ENCODE data around the gene SMU1. TPM values are rescaled to one million over a fixed set of nuclear protein-coding genes. Genes with fewer than 3 reads are reported as not detected.

The SMU1 gene
- total RNA-seq, 4 donors from 2014 or later, result 9.3 to 17.3 (median 10.9) TPM

DNA sequence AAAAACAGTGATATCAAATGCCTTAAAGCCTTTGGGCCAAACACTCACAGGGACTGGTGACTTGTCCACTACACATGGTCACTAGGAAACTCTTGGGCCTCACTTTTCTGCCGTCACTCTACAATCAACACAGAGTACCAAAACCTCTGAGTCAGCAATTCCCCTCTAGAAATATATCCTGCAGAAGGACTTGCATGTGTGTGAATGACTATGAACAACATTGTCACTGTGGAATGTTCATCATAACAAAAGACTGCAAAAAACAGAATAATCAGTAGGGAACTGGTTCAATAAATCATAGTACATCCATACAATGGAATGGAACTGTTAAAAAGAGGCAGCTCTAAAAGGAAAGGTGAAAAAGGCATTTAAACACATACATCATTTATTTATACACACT, 44.1 kb upstream of the SMU1 start:
- TF ChIP-seq POLR2A (IDR thresholded peaks at IDR 0.05) (no peak), CTCF (IDR thresholded peaks at IDR 0.05) (no peak)
- H3K27ac ChIP-seq, result no peak overlapping the region
- peaks cover 0 to 43% (median 0%) of the 10 kb centered on the region in 3 donors for H3K36me3 ChIP-seq
- no peak overlapping the region for H3K4me3 ChIP-seq
- H3K27me3 ChIP-seq, result no peaks in the 10 kb centered on the region
- H3K9me3 ChIP-seq, result no peaks in the 10 kb centered on the region
- no peak for DNase-seq
- no peaks in the 10 kb centered on the region for H3K4me1 ChIP-seq

DNA sequence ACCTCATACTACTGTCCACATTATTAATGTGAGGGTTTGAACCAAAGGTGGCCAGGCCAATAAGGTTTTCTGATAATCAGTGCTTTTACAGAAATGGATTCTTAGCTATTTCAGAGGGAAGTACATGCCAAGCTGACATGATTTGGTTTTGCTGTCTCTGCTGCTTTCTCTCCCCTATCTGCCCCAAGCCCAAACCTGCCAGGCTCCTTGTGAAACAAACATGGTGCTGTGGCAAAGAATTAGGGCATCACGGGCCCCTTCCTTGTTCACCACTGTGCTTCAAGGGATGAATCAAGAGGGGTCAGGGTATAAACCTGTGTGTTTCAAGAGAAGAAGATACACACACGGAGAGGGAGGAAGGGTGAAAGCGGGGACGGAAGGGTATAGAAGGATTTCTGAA, 41.3 kb upstream of the SMU1 start:
- H3K27me3 ChIP-seq, result no peaks in the 10 kb centered on the region
- H3K36me3 ChIP-seq, result peaks cover 0 to 62% (median 0%) of the 10 kb centered on the region in 3 donors
- no peaks in the 10 kb centered on the region for H3K9me3 ChIP-seq
- H3K27ac ChIP-seq, result no peak overlapping the region
- TF ChIP-seq POLR2A (IDR thresholded peaks at IDR 0.05) (no peak), CTCF (IDR thresholded peaks at IDR 0.05) (no peak)
- no peak for DNase-seq
- no peaks in the 10 kb centered on the region for H3K4me1 ChIP-seq
- no peak overlapping the region for H3K4me3 ChIP-seq

GRCh38 chr9:33117306-33117705, 40.8 kb upstream of the SMU1 start:
- TF ChIP-seq CTCF (IDR thresholded peaks at IDR 0.05) (no peak), POLR2A (IDR thresholded peaks at IDR 0.05) (no peak)
- DNase-seq, result no peak
- no peak overlapping the region for H3K4me3 ChIP-seq
- H3K27me3 ChIP-seq, result no peaks in the 10 kb centered on the region
- H3K36me3 ChIP-seq, result peaks cover 0 to 67% (median 0%) of the 10 kb centered on the region in 3 donors
- H3K27ac ChIP-seq, result no peak overlapping the region
- H3K4me1 ChIP-seq, result no peaks in the 10 kb centered on the region
- no peaks in the 10 kb centered on the region for H3K9me3 ChIP-seq

GRCh38 chr9:33116860-33117259, 40.4 kb upstream of the SMU1 start:
- H3K27me3 ChIP-seq, result no peaks in the 10 kb centered on the region
- DNase-seq, result no peak

GRCh38 chr9:33114746-33115145, 38.3 kb upstream of the SMU1 start:
- Histone ChIP-seq H3K4me1 (no peaks in the 10 kb centered on the region), H3K36me3 (peaks cover 0 to 62% (median 0%) of the 10 kb centered on the region in 3 donors), H3K27ac (no peak overlapping the region), H3K9me3 (no peaks in the 10 kb centered on the region), H3K4me3 (no peak overlapping the region), H3K27me3 (no peaks in the 10 kb centered on the region)
- TF ChIP-seq POLR2A (IDR thresholded peaks at IDR 0.05) (no peak), CTCF (IDR thresholded peaks at IDR 0.05) (no peak)
- DNase-seq, result no peak

More at GRCh38 chr9:33116860-33117259, 40.4 kb upstream of the SMU1 start:
- Histone ChIP-seq H3K36me3 (peaks cover 0 to 72% (median 0%) of the 10 kb centered on the region in 3 donors), H3K4me3 (no peak overlapping the region), H3K4me1 (no peaks in the 10 kb centered on the region), H3K9me3 (no peaks in the 10 kb centered on the region), H3K27ac (no peak overlapping the region)
- TF ChIP-seq POLR2A (IDR thresholded peaks at IDR 0.05), result no peak
- no peak for TF ChIP-seq CTCF (IDR thresholded peaks at IDR 0.05)

Measured in Peyer's patch (tissue), 4 donors.